ENCODE data around the gene KIAA1958.

GRCh38 chr9:112505607-112506006, 19.0 kb downstream of the KIAA1958 start:
- TF ChIP-seq CTCF (IDR thresholded peaks at IDR 0.05) (no peak), POLR2A (IDR thresholded peaks at IDR 0.05) (no peak), POLR2AphosphoS5 (IDR thresholded peaks at IDR 0.05) (no peak), EP300 (IDR thresholded peaks at IDR 0.05) (no peak)

All from suprapubic skin (tissue), 4 donors.